Astrocyte of the cerebellum (primary cell): ENCODE measurements around the gene PPP1R7.
"Not testable (repeated sequence)": the region's sequence is repeated elsewhere in the genome, so short reads cannot be mapped to it uniquely, and the experiment has no call there.

Experiments used
- DNase-seq: peaks from one replicate; pipeline ENCODE4 v3.0.0-alpha.2; 2011; ENCODE audit warnings: low read depth
- H3K4me3 ChIP-seq: 2 replicates; pipeline ENCODE4 v1.5.1; 2011; ENCODE audit warnings: mild to moderate bottlenecking, low read depth, low read length, moderate library complexity
- CTCF ChIP-seq: IDR thresholded peaks from 2 replicates; pipeline ENCODE4 v1.5.1; 2012; ENCODE audit warnings: low read length, low read depth, moderate library complexity, mild to moderate bottlenecking; ENCODE audit errors: missing control alignments
- in situ Hi-C: cut with HindIII; loops from 2 replicates; pipeline ENCODE4 v1.10.0; 2017; ENCODE audit warnings: low sequenced_read_pairs

The PPP1R7 gene

GRCh38 chr2:241195506-241196130 is 45.4 kb downstream of the PPP1R7 start:
- no peak for DNase-seq
- H3K4me3 ChIP-seq: no peak overlapping the region
- no peak for TF ChIP-seq CTCF
- in situ Hi-C loops: no loop called here

GRCh38 chr2:241197246-241197645 is 47.0 kb downstream of the PPP1R7 start:
- H3K4me3 ChIP-seq, DNase-seq, in situ Hi-C loops: not testable (repeated sequence)

GRCh38 chr2:241197947-241198346 is 47.7 kb downstream of the PPP1R7 start:
- H3K4me3 ChIP-seq: no peak overlapping the region
- no peak for DNase-seq
- TF ChIP-seq CTCF: no peak
- in situ Hi-C loops: no loop called here

- no peak overlapping the region for H3K4me3 ChIP-seq
- in situ Hi-C loops: no loop called here
- no peak for TF ChIP-seq CTCF
- no peak for DNase-seq
Measured at GRCh38 chr2:241198381-241199279, 48.4 kb downstream of the PPP1R7 start.

- H3K4me3 ChIP-seq: no peak overlapping the region
- DNase-seq: no peak
- in situ Hi-C loops: no loop called here
- TF ChIP-seq CTCF: no peak
Measured at GRCh38 chr2:241199286-241199685, 49.0 kb downstream of the PPP1R7 start.

GRCh38 chr2:241199897-241200821 is 49.9 kb downstream of the PPP1R7 start:
- TF ChIP-seq CTCF: no peak
- H3K4me3 ChIP-seq: no peak overlapping the region
- in situ Hi-C loops: no loop called here
- no peak for DNase-seq
